OCI-LY1 (cell line): ENCODE results near the gene MRPL3.

Experiments used
- H2AFZ ChIP-seq: fragments of 200-600 bp; sonication (generic), shearing (Covaris generic); 2 replicates; pipeline ENCODE4 v1.6.0; 2014; ENCODE audit warnings: antibody characterized with exemption, mild to moderate bottlenecking, low read length
- H3F3A ChIP-seq: fragments of 200-600 bp; sonication (generic), shearing (Covaris generic); 2 replicates; pipeline ENCODE4 v1.6.0; 2014; ENCODE audit warnings: mild to moderate bottlenecking, antibody characterized with exemption, low read length, moderate library complexity; ENCODE audit not compliant: insufficient read depth
- H3K27ac ChIP-seq: fragments of 200-600 bp; sonication (generic); 2 replicates; pipeline ENCODE4 v1.5.1; 2014; ENCODE audit warnings: low read length, mixed run types, mild to moderate bottlenecking, low read depth; ENCODE audit not compliant: poor library complexity, severe bottlenecking
- H3K27me3 ChIP-seq: fragments of 200-600 bp; sonication (generic); 2 replicates; pipeline ENCODE4 v1.6.0; 2014; ENCODE audit warnings: antibody characterized with exemption, mild to moderate bottlenecking, low read length, moderate library complexity; ENCODE audit not compliant: insufficient read depth
- H3K36me3 ChIP-seq: fragments of 200-600 bp; sonication (generic); 2 replicates; pipeline ENCODE4 v1.6.1; 2014; ENCODE audit warnings: mild to moderate bottlenecking, antibody characterized with exemption, low read length, moderate library complexity, mixed read lengths; ENCODE audit not compliant: insufficient read depth
- H3K4me1 ChIP-seq: fragments of 200-600 bp; sonication (generic); 2 replicates; pipeline ENCODE4 v1.5.1; 2014; ENCODE audit warnings: mild to moderate bottlenecking, low read length, moderate library complexity; ENCODE audit not compliant: insufficient read depth, severe bottlenecking
- H3K4me2 ChIP-seq: fragments of 200-600 bp; sonication (generic), shearing (Covaris generic); 2 replicates; pipeline ENCODE4 v1.6.1; 2014; ENCODE audit warnings: low read length
- H3K4me3 ChIP-seq: fragments of 200-600 bp; sonication (generic); 2 replicates; pipeline ENCODE4 v1.5.1; 2014; ENCODE audit warnings: low read length, low read depth, mild to moderate bottlenecking, mixed read lengths; ENCODE audit not compliant: poor library complexity, severe bottlenecking
- H3K79me2 ChIP-seq: fragments of 200-600 bp; shearing (Covaris generic); 2 replicates; pipeline ENCODE4 v1.6.1; 2016; ENCODE audit warnings: mixed run types, low read length, mixed read lengths; ENCODE audit not compliant: insufficient read depth
- H3K9ac ChIP-seq: fragments of 200-600 bp; sonication (generic), shearing (Covaris generic); 2 replicates; pipeline ENCODE4 v1.6.1; 2014; ENCODE audit warnings: mild to moderate bottlenecking, low read length, mixed read lengths
- H3K9me2 ChIP-seq: fragments of 200-600 bp; sonication (generic), shearing (Covaris generic); 2 replicates; pipeline ENCODE4 v1.6.1; 2014; ENCODE audit warnings: low read depth, mild to moderate bottlenecking, low read length, mixed read lengths
- H3K9me3 ChIP-seq: fragments of 200-600 bp; shearing (Covaris generic); 2 replicates; pipeline ENCODE4 v1.6.1; 2014; ENCODE audit warnings: low read length, mixed read lengths
- H4K20me1 ChIP-seq: fragments of 200-600 bp; sonication (generic), shearing (Covaris generic); 2 replicates; pipeline ENCODE4 v1.6.0; 2016; ENCODE audit warnings: mild to moderate bottlenecking, low read length; ENCODE audit not compliant: insufficient read depth
- EZH2 ChIP-seq: fragments of 200-600 bp; sonication (generic), shearing (Covaris generic); IDR thresholded peaks from 2 replicates; pipeline ENCODE4 v1.8.0; 2017; ENCODE audit warnings: borderline replicate concordance, mixed run types, mild to moderate bottlenecking, antibody characterized with exemption, low read length, moderate library complexity, mixed read lengths
- TF ChIP-seq, protein P1 (sequence below): fragments of 200-600 bp; sonication (generic), shearing (Covaris generic); IDR thresholded peaks from 2 replicates; pipeline ENCODE4 v1.5.1; 2017; ENCODE audit warnings: mild to moderate bottlenecking, antibody characterized with exemption, low read length, moderate library complexity, mixed read lengths

Gene MRPL3

GRCh38 chr3:131427226-131427625 is 75.5 kb downstream of the MRPL3 start:
- Histone ChIP-seq H3K79me2 (no peaks in the 10 kb centered on the region), H3K36me3 (no peaks in the 10 kb centered on the region), H3K9me3 (no peaks in the 10 kb centered on the region), H3K9me2 (no peaks in the 10 kb centered on the region), H3K4me3 (no peak overlapping the region), H3K27ac (no peak overlapping the region), H3K9ac (no peak overlapping the region), H3F3A (no peaks in the 10 kb centered on the region), H3K4me2 (no peak overlapping the region), H3K27me3 (no peaks in the 10 kb centered on the region), H3K4me1 (no peaks in the 10 kb centered on the region), H4K20me1 (no peaks in the 10 kb centered on the region), H2AFZ (no peak overlapping the region)
- TF ChIP-seq EZH2, result no peak
- TF ChIP-seq, protein P1, sequence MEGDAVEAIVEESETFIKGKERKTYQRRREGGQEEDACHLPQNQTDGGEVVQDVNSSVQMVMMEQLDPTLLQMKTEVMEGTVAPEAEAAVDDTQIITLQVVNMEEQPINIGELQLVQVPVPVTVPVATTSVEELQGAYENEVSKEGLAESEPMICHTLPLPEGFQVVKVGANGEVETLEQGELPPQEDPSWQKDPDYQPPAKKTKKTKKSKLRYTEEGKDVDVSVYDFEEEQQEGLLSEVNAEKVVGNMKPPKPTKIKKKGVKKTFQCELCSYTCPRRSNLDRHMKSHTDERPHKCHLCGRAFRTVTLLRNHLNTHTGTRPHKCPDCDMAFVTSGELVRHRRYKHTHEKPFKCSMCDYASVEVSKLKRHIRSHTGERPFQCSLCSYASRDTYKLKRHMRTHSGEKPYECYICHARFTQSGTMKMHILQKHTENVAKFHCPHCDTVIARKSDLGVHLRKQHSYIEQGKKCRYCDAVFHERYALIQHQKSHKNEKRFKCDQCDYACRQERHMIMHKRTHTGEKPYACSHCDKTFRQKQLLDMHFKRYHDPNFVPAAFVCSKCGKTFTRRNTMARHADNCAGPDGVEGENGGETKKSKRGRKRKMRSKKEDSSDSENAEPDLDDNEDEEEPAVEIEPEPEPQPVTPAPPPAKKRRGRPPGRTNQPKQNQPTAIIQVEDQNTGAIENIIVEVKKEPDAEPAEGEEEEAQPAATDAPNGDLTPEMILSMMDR, result no peak

DNA sequence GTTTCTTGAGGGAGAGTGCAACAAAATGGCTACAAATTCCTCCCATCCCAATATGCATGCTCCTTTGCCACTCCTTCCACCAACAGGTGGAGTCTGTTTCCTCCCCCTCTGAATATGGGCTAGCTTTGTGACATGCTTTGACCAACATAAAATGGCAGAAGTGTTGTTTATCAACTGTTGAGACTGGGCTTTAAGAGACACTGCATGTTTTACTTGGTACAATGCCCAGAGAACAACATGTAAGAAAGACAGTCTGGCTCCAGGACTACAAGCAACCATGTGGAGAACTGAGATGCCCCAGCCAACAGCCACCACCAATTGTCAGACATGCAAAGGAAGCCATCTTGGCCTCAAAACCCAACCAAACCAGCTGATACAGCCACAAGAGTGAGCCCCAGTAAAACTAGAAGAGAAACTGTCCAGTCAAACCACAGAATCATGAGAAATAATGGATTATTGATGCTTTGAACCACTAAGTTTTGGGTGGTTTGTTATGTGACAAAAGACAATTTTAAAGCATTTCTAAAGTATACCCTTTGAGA is 80.7 kb downstream of the MRPL3 start:
- H4K20me1 ChIP-seq, result no peaks in the 10 kb centered on the region
- no peaks in the 10 kb centered on the region for H3K9me3 ChIP-seq
- H3K27me3 ChIP-seq, result no peaks in the 10 kb centered on the region
- H3K4me3 ChIP-seq, result no peak overlapping the region
- H3K27ac ChIP-seq, result no peak overlapping the region
- H3K9ac ChIP-seq, result no peak overlapping the region
- H3K79me2 ChIP-seq, result no peaks in the 10 kb centered on the region
- H3K4me1 ChIP-seq, result no peaks in the 10 kb centered on the region
- no peak overlapping the region for H2AFZ ChIP-seq
- H3K9me2 ChIP-seq, result no peaks in the 10 kb centered on the region
- no peaks in the 10 kb centered on the region for H3F3A ChIP-seq
- no peak for TF ChIP-seq EZH2
- TF ChIP-seq, protein P1, result no peak
- H3K4me2 ChIP-seq, result no peak overlapping the region
- H3K36me3 ChIP-seq, result no peaks in the 10 kb centered on the region

DNA sequence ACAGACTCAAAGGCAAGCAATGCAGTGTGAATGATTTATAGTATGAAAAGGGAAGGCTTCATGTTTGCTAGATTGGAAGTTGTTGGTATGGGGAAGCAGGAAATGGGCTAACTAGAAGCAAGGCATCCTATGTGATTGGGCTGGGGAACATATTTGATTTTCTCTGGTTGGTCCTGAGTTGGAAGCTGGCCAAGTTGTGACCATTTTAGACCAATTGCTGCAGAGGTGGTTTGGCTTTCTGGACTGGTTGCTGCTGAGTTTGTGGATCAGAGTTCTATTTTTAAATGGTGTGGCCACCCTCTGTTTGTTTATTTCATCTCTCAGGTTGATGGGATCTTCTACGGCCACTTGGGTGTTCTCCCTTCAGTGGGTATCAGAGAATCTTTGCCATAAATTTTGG is 81.5 kb downstream of the MRPL3 start:
- TF ChIP-seq, protein P1, result no peak
- TF ChIP-seq EZH2, result no peak
- no peaks in the 10 kb centered on the region for H3K9me3 ChIP-seq
- H3K36me3 ChIP-seq, result no peaks in the 10 kb centered on the region
- no peaks in the 10 kb centered on the region for H3K27me3 ChIP-seq
- H3K4me1 ChIP-seq, result no peaks in the 10 kb centered on the region
- H3F3A ChIP-seq, result no peaks in the 10 kb centered on the region
- H2AFZ ChIP-seq, result no peak overlapping the region
- H3K27ac ChIP-seq, result no peak overlapping the region
- no peak overlapping the region for H3K4me2 ChIP-seq
- H3K9ac ChIP-seq, result no peak overlapping the region
- H3K9me2 ChIP-seq, result no peaks in the 10 kb centered on the region
- no peaks in the 10 kb centered on the region for H3K79me2 ChIP-seq
- no peaks in the 10 kb centered on the region for H4K20me1 ChIP-seq
- H3K4me3 ChIP-seq, result no peak overlapping the region
